A549 (cell line): ENCODE measurements around the gene MOCS1. TPM values are rescaled to one million over a fixed set of nuclear protein-coding genes. Genes with fewer than 3 reads are reported as not detected.

ENCODE experiments used
- ATAC-seq, 2 experiments: fragments of 200-7000 bp in 1 of 2; fragments of >200 bp in 1 of 2; cut with Nextera tagmentation in 1 of 2; cut with Tn5 transposase in 1 of 2; 3 replicates each; pipeline versions ENCODE4 v1.8.0 to v1.9.1; 2018 to 2020; ENCODE audit warnings: mild to moderate bottlenecking in 1 of 2, moderate library complexity in 1 of 2
- CTCF ChIA-PET: fragments of 300-600 bp; sonication (Branson Sonifier 250); formaldehyde crosslinking; extraction: SDS; loops from one replicate; lab custom pipeline; 2021; ENCODE audit warnings: antibody characterized with exemption, inconsistent platforms; lab: Yijun Ruan, JAX
- POLR2A ChIA-PET: fragments of 350-600 bp; formaldehyde crosslinking; extraction: SDS; loops from one replicate; lab custom pipeline; 2021; ENCODE audit warnings: antibody characterized with exemption, inconsistent platforms; lab: Yijun Ruan, JAX
- DNase-seq, 2 experiments: peaks; one replicate each; pipeline versions ENCODE4 v3.0.0 to v3.0.0-alpha.2; 2011 to 2016; ENCODE audit warnings: low read depth in 1 of 2, low spot score in 1 of 2
- FAIRE-seq: peaks from 2 replicates; lab custom pipeline; 2011; peaks lifted over from hg19 to GRCh38; lab: Jason Lieb, UNC
- H3K27ac ChIP-seq, 2 experiments: fragments of >200 bp; sonication (Bioruptor Twin); formaldehyde crosslinking; 3 replicates each; pipeline ENCODE4 v1.5.1; 2016 to 2017
- H3K4me1 ChIP-seq: fragments of >200 bp; sonication (Bioruptor Twin); formaldehyde crosslinking; 3 replicates; pipeline ENCODE4 v1.6.1; 2016
- H3K4me2 ChIP-seq: fragments of >200 bp; sonication (Bioruptor Twin); formaldehyde crosslinking; 3 replicates; pipeline ENCODE4 v1.6.1; 2016
- H3K4me3 ChIP-seq: fragments of >200 bp; sonication (Bioruptor Twin); formaldehyde crosslinking; 3 replicates; pipeline ENCODE4 v1.5.1; 2016
- H3K9me3 ChIP-seq: fragments of >200 bp; sonication (Bioruptor Twin); formaldehyde crosslinking; 3 replicates; pipeline ENCODE4 v1.6.1; 2016
- CBX2 ChIP-seq: fragments of 200-600 bp; sonication (generic); IDR thresholded peaks from 2 replicates; pipeline ENCODE4 v1.6.1; 2016; ENCODE audit warnings: low read depth, mild to moderate bottlenecking, borderline replicate concordance
- CHD2 ChIP-seq: fragments of 150-350 bp; IDR thresholded peaks from 2 replicates; pipeline ENCODE4 v1.6.1; 2014; ENCODE audit warnings: low read length; ENCODE audit not compliant: partially characterized antibody
- CHD4 ChIP-seq: fragments of 200-600 bp; sonication (generic); IDR thresholded peaks from 2 replicates; pipeline ENCODE4 v1.6.1; 2016; ENCODE audit warnings: antibody characterized with exemption, mild to moderate bottlenecking, borderline replicate concordance
- EP300 ChIP-seq, 2 experiments: fragments of >200 bp; sonication (Bioruptor Twin); formaldehyde crosslinking; IDR thresholded peaks; 2 replicates in 1 of 2; 3 replicates in 1 of 2; pipeline ENCODE4 v1.6.1; 2016 to 2017
- ESRRA ChIP-seq: fragments of 150-350 bp; IDR thresholded peaks from 2 replicates; pipeline ENCODE4 v1.6.1; 2014; ENCODE audit warnings: mild to moderate bottlenecking, low read length, borderline replicate concordance
- FOSB ChIP-seq: fragments of 250-450 bp; sonication (Bioruptor Pico); IDR thresholded peaks from 2 replicates; pipeline ENCODE4 v1.5.0; 2020; ENCODE audit warnings: mild to moderate bottlenecking, moderate library complexity
- FOSL2 ChIP-seq, 2 experiments: fragments of 450-650 bp in 1 of 2; fragments of >200 bp in 1 of 2; sonication (Bioruptor Twin) in 1 of 2; formaldehyde crosslinking; IDR thresholded peaks; 2 replicates each; pipeline versions ENCODE4 v1.5.0 to v1.6.1; 2016 to 2020; ENCODE audit warnings: mild to moderate bottlenecking in 1 of 2, moderate library complexity in 1 of 2
- GATA3 ChIP-seq: IDR thresholded peaks from 2 replicates; pipeline ENCODE4 v1.6.1; 2012; ENCODE audit warnings: borderline replicate concordance
- HOXB13 ChIP-seq: fragments of 250-450 bp; sonication (Bioruptor Pico); IDR thresholded peaks from 2 replicates; pipeline ENCODE4 v1.5.0; 2020; ENCODE audit warnings: low read depth, mild to moderate bottlenecking, moderate library complexity
- KDM1A ChIP-seq: fragments of 200-600 bp; sonication (generic); IDR thresholded peaks from 2 replicates; pipeline ENCODE4 v1.6.1; 2016; ENCODE audit warnings: low read depth, mild to moderate bottlenecking
- RCOR1 ChIP-seq: fragments of 150-350 bp; IDR thresholded peaks from 2 replicates; pipeline ENCODE4 v1.6.1; 2014; ENCODE audit warnings: antibody characterized with exemption, low read length, low read depth
- RFX5 ChIP-seq: fragments of 450-650 bp; IDR thresholded peaks from 2 replicates; pipeline ENCODE4 v1.7.1; 2014; ENCODE audit warnings: antibody characterized with exemption, mild to moderate bottlenecking, moderate library complexity
- RNF2 ChIP-seq: fragments of 200-600 bp; sonication (generic); IDR thresholded peaks from 2 replicates; pipeline ENCODE4 v1.6.1; 2016; ENCODE audit warnings: low read depth, mild to moderate bottlenecking, antibody characterized with exemption, moderate library complexity, borderline replicate concordance
- TFCP2L1 ChIP-seq: fragments of 250-450 bp; sonication (Bioruptor Pico); IDR thresholded peaks from 2 replicates; pipeline ENCODE4 v1.5.0; 2021; ENCODE audit warnings: mild to moderate bottlenecking
- ZC3H11A ChIP-seq: fragments of 450-650 bp; IDR thresholded peaks from 2 replicates; pipeline ENCODE4 v1.6.1; 2014; ENCODE audit warnings: antibody characterized with exemption, mild to moderate bottlenecking
- ZFP36 ChIP-seq: fragments of 450-650 bp; IDR thresholded peaks from 2 replicates; pipeline ENCODE4 v1.6.1; 2014; ENCODE audit warnings: borderline replicate concordance; ENCODE audit not compliant: partially characterized antibody
- WGBS: methylation state at CpG from one replicate; pipeline ENCODE4 v1.1.6; 2017; ENCODE audit errors: missing lambda C conversion rate; 5-methylcytosine and 5-hydroxymethylcytosine counted together
- polyA plus RNA-seq, 4 experiments: library from polyadenylated mRNA; depleted of rRNA in 3 of 4; stranded (reverse); fragments of >200 nt; fragmentation: RNase III in 1 of 4; extraction: RNeasy Plus Mini Kit Qiagen cat#74134 plus additional on column Dnase treatment in 1 of 4; gene quantifications; 2 replicates in 3 of 4; 3 replicates in 1 of 4; pipeline ENCODE4 v1.2.3, GENCODE V29; 2011 to 2017
- TF ChIP-seq, protein P1 (sequence below): fragments of >200 bp; sonication (Bioruptor Twin); formaldehyde crosslinking; IDR thresholded peaks from 3 replicates; pipeline ENCODE4 v1.5.1; 2016
- TF ChIP-seq, protein P2 (sequence below): fragments of 200-600 bp; sonication (generic); IDR thresholded peaks from 2 replicates; pipeline ENCODE4 v1.6.1; 2016; ENCODE audit warnings: antibody characterized with exemption, mild to moderate bottlenecking, moderate library complexity
- TF ChIP-seq, protein P3 (sequence below): fragments of >200 bp; sonication (Bioruptor Twin); formaldehyde crosslinking; IDR thresholded peaks from 3 replicates; pipeline ENCODE4 v1.6.1; 2016
- TF ChIP-seq, protein P4 (sequence below): fragments of >200 bp; sonication (Bioruptor Twin); formaldehyde crosslinking; IDR thresholded peaks from 2 replicates; pipeline ENCODE4 v1.6.1; 2016
- TF ChIP-seq, protein P5 (sequence below): IDR thresholded peaks from 2 replicates; pipeline ENCODE4 v1.6.1; 2012; ENCODE audit warnings: low read depth, borderline replicate concordance
- TF ChIP-seq, protein P6 (sequence below): fragments of 250-450 bp; sonication (Bioruptor Pico); IDR thresholded peaks from 2 replicates; pipeline ENCODE4 v1.5.0; 2020; ENCODE audit warnings: low read depth, mild to moderate bottlenecking, moderate library complexity

Gene MOCS1
- polyA plus RNA-seq, 2 of the 4 experiments (the other 2 are of a cell fraction) = 0.68 to 1.8 TPM

DNA sequence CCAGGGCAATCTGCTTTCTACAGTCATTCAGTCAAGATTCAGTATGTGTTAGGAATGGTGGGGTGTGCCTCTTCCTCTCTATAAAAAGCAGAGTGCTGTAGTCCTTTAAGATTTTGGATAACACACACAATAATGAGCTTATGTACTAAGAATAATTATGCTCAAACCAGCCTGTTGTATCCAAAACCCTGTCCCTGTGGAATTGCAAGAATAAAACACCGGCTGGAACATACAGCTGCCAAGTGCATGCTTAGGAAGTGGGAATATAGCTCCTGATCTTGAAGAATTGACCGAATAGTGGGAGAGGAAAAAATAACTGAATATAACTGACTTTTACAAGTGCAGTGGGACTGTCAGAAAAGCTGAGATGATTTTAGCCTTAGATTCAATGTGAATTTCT lies 979 bp upstream of the MOCS1 start:
- Histone ChIP-seq H3K27ac (no peak overlapping the region), H3K4me3 (no peak overlapping the region), H3K4me2 (no peak overlapping the region), H3K9me3 (no peaks in the 10 kb centered on the region), H3K4me1 (no peaks in the 10 kb centered on the region)
- ATAC-seq (no peak), FAIRE-seq (no peak), DNase-seq (no peak)
- 38% methylated on average over 2 of the region's 2 CpGs for WGBS
- POLR2A ChIA-PET = no interaction called here
- CTCF ChIA-PET = no interaction called here
- TF ChIP-seq, protein P1, sequence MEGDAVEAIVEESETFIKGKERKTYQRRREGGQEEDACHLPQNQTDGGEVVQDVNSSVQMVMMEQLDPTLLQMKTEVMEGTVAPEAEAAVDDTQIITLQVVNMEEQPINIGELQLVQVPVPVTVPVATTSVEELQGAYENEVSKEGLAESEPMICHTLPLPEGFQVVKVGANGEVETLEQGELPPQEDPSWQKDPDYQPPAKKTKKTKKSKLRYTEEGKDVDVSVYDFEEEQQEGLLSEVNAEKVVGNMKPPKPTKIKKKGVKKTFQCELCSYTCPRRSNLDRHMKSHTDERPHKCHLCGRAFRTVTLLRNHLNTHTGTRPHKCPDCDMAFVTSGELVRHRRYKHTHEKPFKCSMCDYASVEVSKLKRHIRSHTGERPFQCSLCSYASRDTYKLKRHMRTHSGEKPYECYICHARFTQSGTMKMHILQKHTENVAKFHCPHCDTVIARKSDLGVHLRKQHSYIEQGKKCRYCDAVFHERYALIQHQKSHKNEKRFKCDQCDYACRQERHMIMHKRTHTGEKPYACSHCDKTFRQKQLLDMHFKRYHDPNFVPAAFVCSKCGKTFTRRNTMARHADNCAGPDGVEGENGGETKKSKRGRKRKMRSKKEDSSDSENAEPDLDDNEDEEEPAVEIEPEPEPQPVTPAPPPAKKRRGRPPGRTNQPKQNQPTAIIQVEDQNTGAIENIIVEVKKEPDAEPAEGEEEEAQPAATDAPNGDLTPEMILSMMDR = no peak
- no peak for TF ChIP-seq GATA3
- no peak for TF ChIP-seq RCOR1
- TF ChIP-seq ESRRA = no peak
- TF ChIP-seq ZFP36 = no peak
- TF ChIP-seq, protein P2, sequence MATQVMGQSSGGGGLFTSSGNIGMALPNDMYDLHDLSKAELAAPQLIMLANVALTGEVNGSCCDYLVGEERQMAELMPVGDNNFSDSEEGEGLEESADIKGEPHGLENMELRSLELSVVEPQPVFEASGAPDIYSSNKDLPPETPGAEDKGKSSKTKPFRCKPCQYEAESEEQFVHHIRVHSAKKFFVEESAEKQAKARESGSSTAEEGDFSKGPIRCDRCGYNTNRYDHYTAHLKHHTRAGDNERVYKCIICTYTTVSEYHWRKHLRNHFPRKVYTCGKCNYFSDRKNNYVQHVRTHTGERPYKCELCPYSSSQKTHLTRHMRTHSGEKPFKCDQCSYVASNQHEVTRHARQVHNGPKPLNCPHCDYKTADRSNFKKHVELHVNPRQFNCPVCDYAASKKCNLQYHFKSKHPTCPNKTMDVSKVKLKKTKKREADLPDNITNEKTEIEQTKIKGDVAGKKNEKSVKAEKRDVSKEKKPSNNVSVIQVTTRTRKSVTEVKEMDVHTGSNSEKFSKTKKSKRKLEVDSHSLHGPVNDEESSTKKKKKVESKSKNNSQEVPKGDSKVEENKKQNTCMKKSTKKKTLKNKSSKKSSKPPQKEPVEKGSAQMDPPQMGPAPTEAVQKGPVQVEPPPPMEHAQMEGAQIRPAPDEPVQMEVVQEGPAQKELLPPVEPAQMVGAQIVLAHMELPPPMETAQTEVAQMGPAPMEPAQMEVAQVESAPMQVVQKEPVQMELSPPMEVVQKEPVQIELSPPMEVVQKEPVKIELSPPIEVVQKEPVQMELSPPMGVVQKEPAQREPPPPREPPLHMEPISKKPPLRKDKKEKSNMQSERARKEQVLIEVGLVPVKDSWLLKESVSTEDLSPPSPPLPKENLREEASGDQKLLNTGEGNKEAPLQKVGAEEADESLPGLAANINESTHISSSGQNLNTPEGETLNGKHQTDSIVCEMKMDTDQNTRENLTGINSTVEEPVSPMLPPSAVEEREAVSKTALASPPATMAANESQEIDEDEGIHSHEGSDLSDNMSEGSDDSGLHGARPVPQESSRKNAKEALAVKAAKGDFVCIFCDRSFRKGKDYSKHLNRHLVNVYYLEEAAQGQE = no peak
- no peak for TF ChIP-seq FOSB (CRISPR knock-in tag)
- TF ChIP-seq, protein P3, sequence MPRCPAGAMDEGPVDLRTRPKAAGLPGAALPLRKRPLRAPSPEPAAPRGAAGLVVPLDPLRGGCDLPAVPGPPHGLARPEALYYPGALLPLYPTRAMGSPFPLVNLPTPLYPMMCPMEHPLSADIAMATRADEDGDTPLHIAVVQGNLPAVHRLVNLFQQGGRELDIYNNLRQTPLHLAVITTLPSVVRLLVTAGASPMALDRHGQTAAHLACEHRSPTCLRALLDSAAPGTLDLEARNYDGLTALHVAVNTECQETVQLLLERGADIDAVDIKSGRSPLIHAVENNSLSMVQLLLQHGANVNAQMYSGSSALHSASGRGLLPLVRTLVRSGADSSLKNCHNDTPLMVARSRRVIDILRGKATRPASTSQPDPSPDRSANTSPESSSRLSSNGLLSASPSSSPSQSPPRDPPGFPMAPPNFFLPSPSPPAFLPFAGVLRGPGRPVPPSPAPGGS = no peak
- TF ChIP-seq, protein P4, sequence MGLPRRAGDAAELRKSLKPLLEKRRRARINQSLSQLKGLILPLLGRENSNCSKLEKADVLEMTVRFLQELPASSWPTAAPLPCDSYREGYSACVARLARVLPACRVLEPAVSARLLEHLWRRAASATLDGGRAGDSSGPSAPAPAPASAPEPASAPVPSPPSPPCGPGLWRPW = no peak
- TF ChIP-seq, protein P5, sequence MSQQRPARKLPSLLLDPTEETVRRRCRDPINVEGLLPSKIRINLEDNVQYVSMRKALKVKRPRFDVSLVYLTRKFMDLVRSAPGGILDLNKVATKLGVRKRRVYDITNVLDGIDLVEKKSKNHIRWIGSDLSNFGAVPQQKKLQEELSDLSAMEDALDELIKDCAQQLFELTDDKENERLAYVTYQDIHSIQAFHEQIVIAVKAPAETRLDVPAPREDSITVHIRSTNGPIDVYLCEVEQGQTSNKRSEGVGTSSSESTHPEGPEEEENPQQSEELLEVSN = no peak
- no peak for TF ChIP-seq RNF2
- no peak for TF ChIP-seq CHD4
- TF ChIP-seq CHD2 = no peak
- no peak for TF ChIP-seq TFCP2L1 (CRISPR knock-in tag)
- no peak for TF ChIP-seq FOSL2 (IDR thresholded peaks at IDR 0.05)
- no peak for TF ChIP-seq FOSL2 (CRISPR knock-in tag; IDR thresholded peaks at IDR 0.05)
- TF ChIP-seq, protein P6, sequence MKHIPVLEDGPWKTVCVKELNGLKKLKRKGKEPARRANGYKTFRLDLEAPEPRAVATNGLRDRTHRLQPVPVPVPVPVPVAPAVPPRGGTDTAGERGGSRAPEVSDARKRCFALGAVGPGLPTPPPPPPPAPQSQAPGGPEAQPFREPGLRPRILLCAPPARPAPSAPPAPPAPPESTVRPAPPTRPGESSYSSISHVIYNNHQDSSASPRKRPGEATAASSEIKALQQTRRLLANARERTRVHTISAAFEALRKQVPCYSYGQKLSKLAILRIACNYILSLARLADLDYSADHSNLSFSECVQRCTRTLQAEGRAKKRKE (CRISPR knock-in tag) = no peak
- TF ChIP-seq HOXB13 = no peak

DNA sequence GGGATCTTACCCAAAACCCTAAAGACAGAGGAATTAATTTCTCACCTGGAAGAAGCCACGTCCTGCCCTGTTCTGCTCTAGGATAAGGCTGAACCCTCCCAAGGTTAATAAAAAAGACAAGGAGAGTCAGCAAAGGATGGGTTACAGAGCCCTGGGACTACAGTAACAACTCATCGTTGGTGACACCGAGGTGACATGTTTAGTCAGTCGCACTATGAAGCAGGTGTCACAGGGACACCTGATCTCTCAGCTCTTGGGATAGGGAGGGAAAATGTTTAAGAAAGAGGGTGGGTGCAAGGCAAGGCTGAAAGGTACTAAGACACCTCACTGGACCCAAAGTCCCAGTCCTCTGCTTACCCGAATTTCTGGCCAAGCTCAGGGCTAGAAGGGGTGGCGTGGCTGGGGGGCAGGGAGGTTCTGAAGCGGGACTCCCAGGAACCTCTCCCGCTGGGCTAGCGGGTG lies 562 bp downstream of the MOCS1 start:
- H3K4me1 ChIP-seq = no peaks in the 10 kb centered on the region
- 23% methylated on average over 5 of the region's 9 CpGs for WGBS
- TF ChIP-seq KDM1A = no peak
- TF ChIP-seq CBX2 = no peak
- no peak for TF ChIP-seq EP300 (IDR thresholded peaks at IDR 0.05)
- TF ChIP-seq ZC3H11A = no peak
- no peak for TF ChIP-seq RFX5
- TF ChIP-seq, all 56 proteins: peak for 0
- ChIA-PET CTCF (no interaction called here), POLR2A (no interaction called here)
- DNase-seq (no peak), FAIRE-seq (no peak), ATAC-seq (no peak; a peak in 2 of 6 replicates)
- Histone ChIP-seq H3K4me2 (peak overlapping the region; percentile 91), H3K9me3 (no peaks in the 10 kb centered on the region), H3K27ac (peak overlapping the region; percentile 66 to 89), H3K4me3 (peak overlapping the region; percentile 79)
